Measurements from ENCODE around the gene CELA2B.

CELA2B gene

DNA sequence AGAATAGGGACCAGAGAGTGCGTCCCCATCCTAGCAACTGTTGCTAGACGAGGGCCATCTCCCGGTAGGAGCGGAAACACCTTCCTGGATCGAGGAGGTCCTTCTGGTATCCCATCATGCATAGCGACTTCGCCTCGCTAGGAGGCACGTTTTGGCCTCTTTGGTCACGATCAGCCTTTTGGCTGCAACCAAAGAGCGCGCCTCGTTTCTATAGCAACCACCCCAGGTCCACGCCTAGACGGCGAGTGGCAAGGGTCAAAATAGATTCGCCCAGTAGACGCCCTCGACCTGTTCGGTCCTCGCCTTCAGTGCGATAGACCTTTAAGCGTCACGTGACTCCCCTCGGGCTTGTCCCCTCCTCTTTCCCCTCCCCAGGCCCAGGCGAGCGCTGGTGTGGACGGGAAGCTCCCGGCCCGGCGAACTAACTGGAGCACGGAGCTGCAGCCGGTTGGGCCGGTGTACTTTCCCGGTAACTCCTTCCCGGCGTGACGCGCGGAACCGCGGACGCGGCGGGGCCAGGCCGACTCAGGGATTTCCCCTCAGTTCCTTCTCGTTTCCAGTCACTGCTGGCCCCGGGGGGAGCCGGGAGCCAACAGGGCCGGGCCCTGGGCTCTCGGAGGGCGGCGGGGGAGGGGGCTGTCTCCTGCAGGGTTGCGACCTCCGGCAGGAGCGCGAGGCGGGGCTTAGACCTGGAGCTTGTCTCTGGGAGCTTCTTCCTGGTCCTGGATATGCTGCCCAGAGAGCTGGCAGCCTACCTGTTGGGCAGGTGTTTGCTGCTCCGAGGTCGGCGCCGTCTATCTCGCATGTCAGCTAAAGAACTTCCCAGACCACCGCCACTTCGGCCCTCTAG, 50.8 kb downstream of the CELA2B start, which contains the start of gene DNAJC16:
Gene DNAJC16, plus strand, starts transcription at position 359 of the 850 bp plus-strand sequence. CDS start 2,258 bp downstream, outside the sequence.
- DNase-seq = peak; percentile 98

- DNase-seq = no peak
Measured at GRCh38 chr1:15531003-15531402, 55.1 kb downstream of the CELA2B start.

DNA sequence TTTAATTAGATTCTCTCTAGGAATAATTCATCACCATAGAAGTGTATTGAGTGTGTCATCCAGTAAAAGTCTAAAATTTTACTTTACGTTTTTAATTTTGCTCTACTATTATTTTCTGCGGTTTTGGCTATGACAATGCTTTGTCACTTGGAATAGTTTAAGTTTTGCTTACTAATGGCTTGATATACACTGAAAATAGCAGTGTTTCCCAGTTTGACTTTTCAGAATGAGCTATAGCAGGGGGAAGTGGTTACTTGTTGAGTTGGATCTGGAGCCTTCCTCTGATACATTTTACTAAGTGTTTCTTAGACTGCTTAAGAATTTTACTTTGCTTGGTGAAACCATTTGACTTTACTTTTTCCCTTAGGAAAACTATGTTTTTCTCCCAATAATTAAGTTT, 55.8 kb downstream of the CELA2B start:
- DNase-seq = no peak

DNA sequence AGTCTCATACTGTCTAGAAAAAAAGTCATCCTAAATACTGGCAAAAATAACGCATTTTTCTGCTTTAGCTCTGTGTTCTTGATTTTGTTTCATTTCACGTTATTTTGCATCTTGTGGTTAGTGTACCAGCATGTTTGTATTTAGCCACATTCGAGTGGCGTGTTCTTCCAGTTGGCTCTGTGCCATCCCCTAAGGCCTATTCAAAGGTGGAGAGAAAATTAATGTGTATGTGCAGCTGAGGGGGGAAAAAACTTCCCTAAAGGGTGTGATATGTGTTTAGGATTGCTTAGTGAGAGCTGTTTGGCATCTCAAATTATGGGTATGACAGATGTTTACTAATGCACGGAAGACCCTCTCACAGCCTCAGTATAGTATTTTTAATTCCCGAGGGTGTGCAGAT, 62.9 kb downstream of the CELA2B start:
- DNase-seq = no peak

DNA sequence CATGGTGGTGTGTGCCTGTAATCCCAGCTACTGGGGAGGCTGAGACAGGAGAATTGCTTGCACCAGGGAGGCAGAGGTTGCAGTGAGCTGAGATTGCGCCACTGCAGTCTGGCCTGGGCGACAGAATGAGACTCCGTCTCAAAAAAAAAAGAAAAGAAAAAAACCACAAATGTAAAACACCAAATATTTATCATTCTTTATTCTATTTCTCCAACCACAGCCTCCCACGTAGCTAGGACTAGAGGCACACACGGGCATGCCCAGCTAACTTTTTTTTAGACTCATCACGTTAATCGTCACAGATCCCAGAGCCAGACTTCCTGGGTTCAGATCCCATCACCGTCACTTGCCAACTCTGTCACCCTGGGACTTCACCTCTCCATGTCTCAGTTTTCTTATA, 64.3 kb downstream of the CELA2B start:
- DNase-seq = no peak

All from activated naive CD4-positive, alpha-beta T cell treated with Interleukin-2 at 50 U/mL for 16 hours (primary cell).